Activated T-helper 1 cell treated with Interleukin-2 at 50 U/mL for 16 hours (primary cell): ENCODE measurements around the gene MGME1.
"Not testable (repeated sequence)": the region's sequence is repeated elsewhere in the genome, so short reads cannot be mapped to it uniquely, and the experiment has no call there.

Experiments used
- DNase-seq: peaks from one replicate; pipeline ENCODE4 v3.0.0-alpha.2; 2020; ENCODE audit warnings: low read depth

The MGME1 gene

DNA sequence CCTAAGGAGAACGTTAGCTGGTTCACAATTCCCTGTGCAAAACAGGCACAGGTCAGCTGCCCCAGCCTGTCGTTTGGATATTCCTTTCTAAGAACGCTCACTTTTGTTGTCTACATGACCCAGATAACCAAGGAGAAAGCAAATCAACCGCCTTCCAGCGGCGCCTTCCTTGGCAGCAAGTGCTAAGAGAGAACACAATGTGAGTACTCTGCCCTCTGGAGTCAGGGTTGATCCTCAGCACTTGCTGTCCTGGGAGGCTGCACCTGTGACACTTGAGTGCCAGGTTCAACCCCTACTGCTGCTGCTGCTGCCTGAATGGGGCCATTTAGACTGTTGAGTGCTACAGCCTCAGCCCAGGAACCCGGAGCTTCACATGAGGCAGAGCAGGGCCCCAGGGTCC lies 52.1 kb downstream of the MGME1 start:
- no peak for DNase-seq

- no peak for DNase-seq
Measured at GRCh38 chr20:18024606-18025127, 55.8 kb downstream of the MGME1 start.

DNA sequence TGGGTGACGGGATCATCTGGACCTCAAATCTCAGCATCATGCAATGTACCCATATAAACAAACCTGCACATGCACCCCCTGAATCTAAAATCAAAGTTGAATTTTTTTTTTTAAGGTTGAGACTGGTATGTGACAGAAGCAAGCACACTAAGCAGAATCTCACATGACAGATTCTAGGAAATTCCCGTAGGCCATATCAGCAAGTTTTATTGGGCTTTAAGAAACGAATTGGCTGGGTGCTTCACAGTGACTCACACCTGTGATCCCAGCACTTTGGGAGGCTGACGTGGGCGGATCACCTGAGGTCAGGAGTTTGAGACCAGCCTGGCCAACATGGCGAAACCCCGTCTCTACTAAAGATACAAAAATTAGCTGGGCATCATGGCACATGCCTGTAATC lies 58.2 kb downstream of the MGME1 start:
- DNase-seq: not testable (repeated sequence)

DNA sequence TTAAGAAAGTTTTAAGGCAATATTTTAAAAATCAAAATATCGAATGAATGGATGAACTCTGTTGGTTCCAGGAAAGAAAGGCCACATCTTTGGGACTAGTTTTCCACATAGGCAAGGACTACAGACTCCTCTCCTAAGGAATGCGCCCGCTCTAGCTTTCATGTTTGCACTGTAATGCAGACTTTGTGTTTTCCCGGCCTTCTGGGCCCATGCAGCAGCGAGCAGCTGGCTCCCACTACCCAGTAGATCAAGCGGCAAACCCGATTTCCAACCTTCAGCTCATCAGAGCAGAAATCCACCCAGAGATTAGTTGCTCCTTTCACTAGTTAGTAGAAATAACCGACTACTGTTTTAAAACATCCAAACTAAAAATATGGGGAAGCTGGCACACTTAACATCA lies 61.2 kb downstream of the MGME1 start:
- no peak for DNase-seq

- DNase-seq: no peak
Measured at GRCh38 chr20:18031050-18031449, 62.2 kb downstream of the MGME1 start.

GRCh38 chr20:18031888-18032509 lies 63.2 kb downstream of the MGME1 start:
- no peak for DNase-seq

- no peak for DNase-seq
Measured at GRCh38 chr20:18032977-18033892, 64.4 kb downstream of the MGME1 start.

GRCh38 chr20:18034039-18034438 lies 65.2 kb downstream of the MGME1 start:
- DNase-seq: no peak

GRCh38 chr20:18039063-18039462 lies 70.2 kb downstream of the MGME1 start:
- no peak for DNase-seq
